ENCODE data around the gene CCDC148. TPM values are rescaled to one million over a fixed set of nuclear protein-coding genes. Genes with fewer than 3 reads are reported as not detected.
"Not testable (repeated sequence)": the region's sequence is repeated elsewhere in the genome, so short reads cannot be mapped to it uniquely, and the experiment has no call there.

Gene CCDC148
- total RNA-seq, 1 experiment from 2014 or later, result 1.4 TPM

DNA sequence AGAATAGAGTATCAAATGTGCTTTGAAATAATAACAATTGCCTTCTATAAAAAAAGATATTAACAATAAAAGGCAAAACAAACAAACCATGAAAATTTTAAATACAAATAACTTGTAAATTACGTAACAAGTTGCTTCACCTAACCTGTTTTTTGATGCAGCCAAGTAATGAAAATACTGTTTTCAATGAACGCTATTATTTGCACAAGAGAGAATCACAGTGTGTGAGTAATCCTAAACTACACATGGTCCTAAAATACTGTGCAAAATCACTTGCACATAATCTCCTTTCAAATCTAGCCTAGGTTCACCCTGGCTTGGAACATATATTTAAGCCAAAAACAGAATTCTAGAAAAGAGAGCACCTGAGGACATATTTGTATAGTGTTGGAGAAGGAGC, 98.9 kb downstream of the CCDC148 start:
- DNase-seq (ENCODE audit: low spot score), result peak; percentile 48

DNA sequence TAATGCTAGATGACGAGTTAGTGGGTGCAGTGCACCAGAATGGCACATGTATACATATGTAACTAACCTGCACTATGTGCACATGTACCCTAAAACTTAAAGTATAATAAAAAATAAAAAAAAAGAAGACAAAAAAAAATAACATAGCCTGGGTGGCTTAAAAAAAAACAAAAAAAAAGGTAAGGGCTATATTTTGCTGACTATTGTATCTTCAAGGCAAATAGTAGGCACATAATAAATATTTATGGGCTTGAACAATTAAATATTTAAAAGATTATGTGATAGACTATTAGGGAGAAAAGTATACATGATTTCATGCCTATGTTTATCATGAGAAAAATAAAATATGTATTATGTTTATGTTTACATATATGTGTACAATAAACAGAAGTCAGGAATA, 99.4 kb downstream of the CCDC148 start:
- DNase-seq (ENCODE audit: low spot score), result no peak

DNA sequence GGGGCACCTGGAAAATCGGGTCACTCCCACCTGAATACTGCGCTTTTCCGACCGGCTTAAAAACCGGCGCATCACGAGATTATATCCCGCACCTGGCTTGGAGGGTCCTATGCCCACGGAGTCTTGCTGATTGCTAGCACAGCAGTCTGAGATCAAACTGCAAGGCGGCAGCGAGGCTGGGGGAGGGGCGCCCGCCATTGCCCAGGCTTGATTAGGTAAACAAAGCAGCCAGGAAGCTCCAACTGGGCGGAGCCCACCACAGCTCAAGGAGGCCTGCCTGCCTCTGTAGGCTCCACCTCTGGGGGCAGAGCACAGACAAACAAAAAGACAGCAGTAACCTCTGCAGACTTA, 105.1 kb downstream of the CCDC148 start:
- not testable (repeated sequence) for DNase-seq (ENCODE audit: low spot score)

DNA sequence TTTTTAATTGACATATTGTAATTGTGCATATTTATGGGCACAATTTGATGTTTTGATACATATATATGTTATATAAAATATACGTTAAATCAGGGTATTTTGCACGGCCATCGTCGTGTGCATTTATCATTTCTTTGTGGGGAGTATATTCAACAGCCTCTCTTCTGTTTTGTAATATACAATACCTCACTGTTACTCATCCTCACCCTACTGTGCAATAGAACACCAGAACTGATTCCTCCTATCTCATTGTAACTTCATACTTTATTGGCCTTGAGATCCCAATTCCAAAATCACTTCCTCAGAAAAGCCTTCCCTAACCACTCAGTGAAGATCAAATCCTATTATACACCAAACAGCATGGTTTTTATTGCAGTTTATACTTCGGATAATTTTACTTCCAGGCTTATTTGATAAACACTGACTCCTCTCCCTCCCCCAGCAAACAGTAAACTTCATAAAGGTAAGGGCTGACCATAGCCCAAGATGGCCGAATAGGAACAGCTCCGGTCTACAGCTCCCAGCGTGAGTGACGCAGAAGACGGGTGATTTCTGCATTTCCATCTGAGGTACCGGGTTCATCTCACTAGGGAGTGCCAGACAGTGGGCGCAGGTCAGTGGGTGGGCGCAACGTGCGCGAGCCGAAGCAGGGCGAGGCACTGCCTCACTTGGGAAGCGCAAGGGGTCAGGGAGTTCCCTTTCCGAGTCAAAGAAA, 105.6 kb downstream of the CCDC148 start:
- not testable (repeated sequence) for DNase-seq (ENCODE audit: low spot score)

DNA sequence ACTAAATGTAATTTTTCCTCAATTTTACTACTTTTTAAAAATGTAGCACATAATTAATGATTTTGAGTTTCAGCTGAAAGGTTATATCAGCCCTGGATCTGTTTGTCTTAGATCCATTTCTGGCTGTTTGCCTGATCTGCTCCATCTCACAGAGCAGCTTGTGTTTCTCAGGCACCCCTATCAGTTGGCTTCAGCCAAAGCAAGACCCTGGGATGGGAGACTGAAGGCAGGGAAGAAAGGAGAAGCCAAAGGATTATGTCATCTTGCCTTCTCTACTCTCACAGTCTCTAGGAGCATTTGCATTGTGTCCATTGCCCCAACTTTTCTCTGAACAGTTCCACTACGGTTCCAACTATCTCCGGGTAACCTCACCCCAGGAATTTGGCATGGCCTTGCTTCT, 110.5 kb downstream of the CCDC148 start:
- DNase-seq (ENCODE audit: low spot score), result no peak

DNA sequence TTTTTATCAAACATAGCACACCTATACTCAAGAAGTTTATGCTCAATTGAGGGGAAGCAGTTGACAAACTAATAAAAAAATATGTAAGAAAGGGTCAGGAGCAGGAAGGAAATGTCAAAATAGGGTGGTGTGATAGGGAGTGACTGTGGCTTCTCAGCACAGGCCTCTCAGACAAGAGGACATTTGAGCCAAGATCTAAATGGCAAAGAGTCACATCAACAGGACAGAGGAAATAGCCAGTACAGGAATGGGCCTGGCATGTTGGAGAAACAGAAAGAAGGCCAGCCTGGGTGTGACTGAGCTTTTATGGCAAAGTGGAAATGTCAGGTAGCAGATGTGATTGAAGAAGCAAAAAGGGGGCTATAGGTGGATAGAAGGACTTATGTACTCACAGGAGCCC, 117.0 kb downstream of the CCDC148 start:
- DNase-seq (ENCODE audit: low spot score), result no peak

DNA sequence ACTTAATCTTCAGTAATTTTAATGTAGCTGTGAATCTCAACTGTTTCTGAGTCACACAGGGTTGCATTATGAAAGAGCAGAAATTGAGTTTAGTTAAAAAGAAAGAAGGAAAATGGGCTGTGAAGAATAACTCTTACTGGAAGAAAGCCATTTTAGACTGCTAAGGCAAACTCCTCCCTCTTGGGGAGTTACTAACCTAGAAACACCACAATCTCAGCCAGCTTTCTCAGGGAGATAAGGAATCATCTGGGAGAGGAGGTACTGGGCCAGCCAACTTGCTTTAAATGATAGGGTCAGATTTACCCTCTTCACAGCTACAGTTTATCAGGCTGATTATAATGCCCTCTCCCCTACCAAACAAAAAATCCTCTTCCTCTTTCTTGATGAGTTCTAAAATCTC, 119.5 kb downstream of the CCDC148 start:
- no peak for DNase-seq (ENCODE audit: low spot score)

DNA sequence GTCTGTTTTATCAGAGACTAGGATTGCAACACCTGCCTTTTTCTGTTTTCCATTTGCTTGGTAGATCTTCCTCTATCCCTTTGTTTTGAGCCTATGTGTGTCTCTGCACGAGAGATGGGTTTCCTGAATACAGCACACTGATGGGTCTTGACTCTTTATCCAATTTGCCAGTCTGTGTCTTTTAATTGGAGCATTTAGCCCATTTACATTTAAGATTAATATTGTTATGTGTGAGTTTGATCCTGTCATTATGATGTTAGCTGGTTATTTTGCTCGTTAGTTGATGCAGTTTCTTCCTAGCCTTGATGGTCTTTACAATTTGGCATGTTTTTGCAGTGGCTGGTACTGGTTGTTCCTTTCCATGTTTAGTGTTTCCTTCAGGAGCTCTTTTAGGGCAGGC, 124.8 kb downstream of the CCDC148 start:
- not testable (repeated sequence) for DNase-seq (ENCODE audit: low spot score)

DNA sequence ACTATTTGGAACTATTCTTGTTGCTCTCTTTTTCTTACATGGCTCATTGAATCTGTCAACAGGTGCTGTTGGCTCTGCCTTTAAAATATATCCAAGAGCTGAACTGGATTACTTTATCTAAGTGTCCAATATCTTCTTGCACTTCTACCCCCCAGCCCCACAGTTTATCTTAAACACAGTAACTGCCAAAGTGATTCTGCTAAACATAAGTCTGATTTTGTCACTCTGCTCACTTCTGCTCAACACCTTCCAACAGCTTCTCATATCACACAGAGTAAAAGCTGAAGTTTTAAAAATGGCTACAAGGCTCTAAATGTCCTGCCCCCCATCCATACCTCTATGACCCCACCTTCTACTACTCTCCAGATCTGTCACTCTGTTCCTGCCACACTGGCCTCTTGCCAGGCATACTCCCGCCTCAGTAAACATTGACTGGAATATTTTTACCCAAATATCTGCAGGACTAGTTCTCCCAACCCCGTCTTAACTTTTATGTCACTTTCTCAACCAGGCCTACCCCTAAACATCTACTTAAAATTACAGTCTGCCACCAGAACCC, 130.7 kb downstream of the CCDC148 start:
- DNase-seq (ENCODE audit: low spot score), result peak; percentile 22

DNA sequence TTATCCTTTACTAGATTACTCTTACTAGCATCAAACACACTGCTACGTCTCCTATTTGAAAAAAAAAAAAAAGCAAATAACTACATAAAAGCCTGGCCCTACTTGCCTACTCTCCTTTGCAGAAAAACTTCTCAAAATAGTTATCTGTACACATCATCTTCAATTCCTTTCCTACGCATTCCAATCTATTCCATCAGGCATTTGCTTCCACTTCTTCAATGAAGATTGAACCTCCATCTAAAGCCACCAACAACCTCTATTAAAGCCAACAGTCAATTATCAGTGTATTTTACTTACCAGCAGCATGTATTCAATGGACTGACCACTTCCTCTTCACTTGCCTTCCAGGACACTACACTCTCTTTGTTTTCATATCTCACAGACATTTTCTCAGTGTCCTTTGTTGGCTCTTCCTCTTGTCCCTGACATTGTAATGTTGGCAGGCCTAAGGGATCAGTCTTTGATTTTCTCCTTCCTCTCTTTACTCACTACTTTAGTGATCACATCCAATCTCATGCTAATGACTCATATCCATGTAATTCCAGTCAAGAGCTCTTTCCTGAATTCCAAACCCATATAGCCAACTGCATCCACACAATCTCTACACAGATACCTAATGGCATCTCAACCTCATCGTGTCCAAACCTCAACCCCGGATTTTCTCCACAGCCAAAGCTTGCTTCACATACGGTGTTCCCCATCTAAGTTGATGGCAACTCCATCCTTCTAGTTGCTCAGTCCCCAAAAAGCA, 131.3 kb downstream of the CCDC148 start:
- DNase-seq (ENCODE audit: low spot score), result peak; percentile 41

DNA sequence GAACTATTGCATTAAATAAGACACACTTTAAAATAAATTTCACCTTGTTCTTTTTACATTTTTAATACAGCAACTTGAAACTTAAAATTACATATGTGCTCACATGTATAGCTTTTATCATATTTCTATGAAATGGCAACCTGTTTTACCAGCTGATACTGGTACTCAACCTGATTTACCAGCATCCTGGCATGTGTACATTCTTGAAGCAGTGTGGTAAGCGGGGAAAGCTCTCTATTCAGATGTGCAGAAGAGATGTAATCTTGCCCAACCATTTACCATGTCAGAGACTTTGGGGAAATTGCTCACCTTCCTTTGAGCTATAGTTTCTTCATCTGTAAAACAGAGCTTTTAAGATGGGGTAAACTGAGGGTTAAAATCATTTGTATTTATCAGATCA, 133.2 kb downstream of the CCDC148 start:
- no peak for DNase-seq (ENCODE audit: low spot score)

DNA sequence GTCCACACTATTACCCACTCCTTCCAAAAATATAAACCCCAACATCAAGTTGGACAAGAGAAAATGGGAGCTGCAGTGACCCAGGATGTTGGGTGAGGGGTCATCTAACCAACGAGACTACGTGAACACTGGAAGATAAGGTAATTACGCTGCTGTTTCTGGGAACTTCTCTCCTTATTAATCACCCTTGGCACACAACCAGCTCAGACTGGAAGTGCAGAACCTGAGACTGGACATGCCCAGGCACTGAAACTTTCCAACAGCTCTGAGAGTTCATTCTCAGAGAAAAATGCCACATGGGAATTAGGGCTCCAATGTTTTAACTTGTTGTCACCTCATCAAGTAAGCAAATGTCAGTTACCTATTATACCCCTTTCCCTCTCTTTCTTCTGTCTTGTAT, 135.3 kb downstream of the CCDC148 start:
- peak; percentile 49 for DNase-seq (ENCODE audit: low spot score)

DNA sequence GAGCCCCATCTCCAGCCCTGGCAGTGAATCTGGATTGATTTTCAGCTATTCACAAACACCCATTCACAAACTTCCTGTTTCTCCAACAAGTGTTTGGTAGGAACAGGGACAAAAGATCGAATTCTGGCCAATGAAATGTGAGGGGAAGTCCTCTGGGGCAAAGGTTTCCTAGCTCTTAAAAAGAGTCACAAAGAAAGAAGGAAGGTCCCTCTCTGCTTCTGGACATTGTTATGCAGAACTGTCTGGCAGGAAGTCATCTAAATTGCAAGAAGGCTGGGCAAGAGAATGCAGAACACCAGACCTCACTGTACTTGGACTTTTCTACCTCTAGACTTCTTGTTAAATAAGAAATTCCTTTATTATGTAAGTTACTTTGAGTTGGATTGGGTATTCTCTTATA, 137.3 kb downstream of the CCDC148 start:
- no peak for DNase-seq (ENCODE audit: low spot score)

DNA sequence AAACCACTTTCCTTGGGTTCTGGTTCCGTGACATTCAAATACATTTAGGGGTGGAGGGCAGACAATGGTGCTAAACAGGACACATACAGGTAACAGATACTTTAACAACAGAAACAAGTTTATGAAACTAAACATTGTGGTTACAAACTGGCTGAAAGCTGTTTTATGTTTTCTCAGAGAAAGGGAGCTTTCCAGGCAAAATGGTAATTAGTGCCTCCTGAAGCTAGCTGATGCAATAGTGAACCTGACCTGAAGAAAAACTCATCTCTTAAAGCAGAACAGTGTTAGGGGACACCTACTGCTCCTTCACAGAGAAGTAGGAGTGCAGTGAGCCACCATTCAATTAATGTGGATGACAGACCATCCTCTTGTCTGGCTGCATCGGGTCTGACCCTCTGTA, 138.9 kb downstream of the CCDC148 start:
- DNase-seq (ENCODE audit: low spot score), result no peak

DNA sequence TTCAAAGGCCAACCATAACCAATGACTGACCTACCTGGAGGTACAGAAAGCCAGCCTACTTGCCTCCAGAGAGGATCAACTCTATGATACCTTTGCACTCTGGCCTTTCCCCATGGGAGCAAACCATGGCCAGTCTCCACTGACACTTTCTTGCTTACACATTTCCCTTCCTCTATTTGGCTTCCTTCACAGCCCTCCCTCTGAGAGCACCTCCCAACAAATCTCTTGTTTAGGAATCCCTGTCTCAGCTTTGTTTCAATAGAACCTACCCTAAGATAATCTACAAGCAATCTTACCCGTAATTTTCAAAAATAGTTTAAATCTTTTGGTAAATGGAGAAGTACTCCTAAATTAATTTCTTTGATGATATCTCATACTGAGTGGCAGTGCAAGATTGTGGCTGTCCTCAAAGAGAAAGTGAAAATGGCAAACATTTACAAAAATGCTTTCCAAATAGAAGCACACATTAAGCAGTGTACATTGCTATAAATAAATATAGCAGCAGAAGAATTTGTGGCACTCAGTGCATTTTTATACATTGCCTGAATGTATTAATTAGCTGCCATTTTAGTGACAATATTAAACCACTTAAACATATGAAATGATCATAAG, 140.6 kb downstream of the CCDC148 start:
- DNase-seq (ENCODE audit: low spot score), result no peak

DNA sequence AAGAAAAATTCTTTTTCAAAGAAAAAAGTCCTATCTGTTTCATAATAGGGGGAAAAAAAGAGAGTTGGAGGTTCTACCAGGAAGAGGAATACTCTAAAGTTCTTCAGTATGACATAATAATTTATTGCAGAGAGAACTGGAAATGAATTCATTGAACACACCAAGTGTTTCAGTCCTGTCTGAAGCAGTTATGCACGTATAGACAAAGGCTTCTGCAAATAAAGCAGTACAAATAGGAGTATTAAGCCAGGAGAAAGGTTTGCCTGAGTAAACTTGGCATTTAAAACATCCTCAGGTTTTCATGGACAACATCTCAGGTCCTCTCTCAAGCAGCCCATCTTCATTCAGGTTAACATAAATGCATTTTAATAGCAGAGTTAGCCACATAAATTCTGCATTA, 141.6 kb downstream of the CCDC148 start:
- no peak for DNase-seq (ENCODE audit: low spot score)

DNA sequence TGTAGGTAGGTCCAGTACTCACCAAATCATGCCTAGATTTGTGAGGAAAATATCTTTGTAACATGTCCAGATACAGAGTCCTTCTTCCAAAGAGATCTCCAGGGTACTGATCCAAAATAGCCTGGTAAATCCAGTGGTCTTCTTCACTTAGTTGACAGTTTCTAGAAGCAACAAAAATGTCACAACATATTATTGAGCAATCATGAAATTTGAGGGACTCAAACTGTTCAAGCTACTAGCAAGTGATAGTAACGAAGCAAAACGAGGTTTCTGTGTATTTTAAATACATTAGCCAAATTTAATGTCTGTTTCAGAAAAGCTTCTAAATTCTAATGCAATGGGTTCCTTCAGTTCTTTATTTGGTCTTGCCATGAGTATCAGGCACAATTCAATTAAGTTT, 142.8 kb downstream of the CCDC148 start:
- DNase-seq (ENCODE audit: low spot score), result no peak

DNA sequence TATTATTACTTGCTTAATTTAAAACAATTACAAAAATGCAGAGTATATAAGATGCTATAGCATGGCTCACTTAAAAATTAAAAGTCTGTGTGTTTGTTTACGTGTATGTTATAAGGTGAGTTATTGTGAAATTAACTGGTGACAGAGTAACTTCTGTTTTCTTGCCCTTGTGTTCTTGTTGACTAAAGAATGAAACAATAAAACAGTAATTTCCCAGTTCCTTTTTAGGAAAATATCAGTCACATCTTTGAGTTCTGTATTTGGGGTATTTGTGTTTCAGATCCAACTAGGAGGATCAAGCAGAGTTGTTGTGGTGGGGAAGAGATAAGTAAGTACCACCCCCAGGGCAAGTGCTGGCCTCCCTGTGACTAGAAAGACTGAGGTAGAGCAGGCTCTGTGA, 143.6 kb downstream of the CCDC148 start:
- no peak for DNase-seq (ENCODE audit: low spot score)

DNA sequence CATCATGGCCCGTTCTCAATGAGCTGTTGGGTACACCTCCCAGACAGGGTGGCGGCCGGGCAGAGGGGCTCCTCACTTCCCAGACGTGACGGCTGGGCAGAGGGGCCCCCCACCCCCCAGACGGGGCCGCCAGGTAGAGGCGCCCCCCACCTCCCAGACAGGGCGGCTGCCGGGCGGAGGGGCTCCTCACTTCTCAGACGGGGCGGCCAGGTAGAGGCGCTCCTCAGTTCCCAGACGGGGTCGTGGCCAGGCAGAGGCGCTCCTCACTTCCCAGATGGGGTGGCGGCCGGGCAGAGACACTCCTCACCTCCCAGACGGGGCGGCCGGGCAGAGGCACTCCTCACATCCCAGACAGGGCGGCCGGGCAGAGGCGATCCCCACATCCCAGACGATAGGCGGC, 146.1 kb downstream of the CCDC148 start:
- DNase-seq (ENCODE audit: low spot score), result not testable (repeated sequence)

DNA sequence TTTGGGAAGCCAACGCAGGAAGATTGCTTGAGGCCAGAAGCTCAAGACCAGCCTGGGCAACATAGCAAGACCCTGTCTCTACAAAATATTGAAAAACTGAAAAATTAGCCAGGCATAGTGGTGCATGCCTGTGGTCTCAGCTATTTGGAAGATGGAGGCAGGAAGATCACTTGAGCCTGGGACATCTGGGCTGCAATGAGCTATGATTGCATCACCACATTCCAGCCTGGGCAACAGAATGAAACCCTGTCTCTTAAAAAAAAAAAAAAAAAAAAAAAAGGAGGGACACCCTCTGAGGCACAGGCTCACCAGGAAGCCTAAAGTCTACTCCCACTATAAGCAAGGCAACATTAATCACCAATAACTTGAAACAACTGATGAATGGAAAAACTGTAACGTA, 151.1 kb downstream of the CCDC148 start:
- no peak for DNase-seq (ENCODE audit: low spot score)

DNA sequence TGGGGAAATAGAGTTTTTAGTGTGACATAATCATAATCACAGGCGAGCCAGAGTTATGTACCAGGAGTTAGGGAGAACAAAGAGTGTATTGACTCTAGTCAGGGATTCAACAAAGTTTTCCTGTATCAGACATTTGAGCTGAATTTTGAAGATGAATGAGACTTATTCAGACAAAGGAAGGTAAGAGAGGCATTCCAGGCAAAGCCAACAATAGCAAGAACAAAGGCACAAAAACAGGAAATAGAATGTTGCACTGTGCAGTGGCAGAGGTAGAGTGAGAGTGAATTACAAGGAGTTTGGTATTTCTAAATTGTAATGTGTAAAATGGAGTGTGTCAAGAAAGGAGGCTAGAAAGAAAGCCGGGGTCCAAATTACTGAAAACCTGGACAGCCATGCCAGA, 156.2 kb downstream of the CCDC148 start:
- no peak for DNase-seq (ENCODE audit: low spot score)

DNA sequence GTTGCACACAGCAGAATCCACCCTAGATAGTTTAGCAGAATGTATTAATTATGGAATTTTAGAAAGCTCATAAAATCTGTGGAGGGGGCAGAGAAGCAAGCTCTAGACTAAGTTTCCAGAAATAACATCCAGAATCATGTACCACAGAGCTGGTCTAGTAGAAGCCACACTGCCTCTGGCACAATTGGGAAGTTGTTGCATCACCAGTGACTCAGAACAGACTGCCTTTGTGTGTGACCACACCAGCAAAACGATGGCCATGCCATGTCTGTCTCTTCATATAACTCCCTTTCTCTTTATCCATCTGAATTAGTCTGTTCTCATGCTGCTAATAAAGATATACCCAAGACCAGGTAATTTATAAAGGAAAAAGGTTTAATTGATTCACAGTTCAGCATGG, 158.9 kb downstream of the CCDC148 start:
- no peak for DNase-seq (ENCODE audit: low spot score)

DNA sequence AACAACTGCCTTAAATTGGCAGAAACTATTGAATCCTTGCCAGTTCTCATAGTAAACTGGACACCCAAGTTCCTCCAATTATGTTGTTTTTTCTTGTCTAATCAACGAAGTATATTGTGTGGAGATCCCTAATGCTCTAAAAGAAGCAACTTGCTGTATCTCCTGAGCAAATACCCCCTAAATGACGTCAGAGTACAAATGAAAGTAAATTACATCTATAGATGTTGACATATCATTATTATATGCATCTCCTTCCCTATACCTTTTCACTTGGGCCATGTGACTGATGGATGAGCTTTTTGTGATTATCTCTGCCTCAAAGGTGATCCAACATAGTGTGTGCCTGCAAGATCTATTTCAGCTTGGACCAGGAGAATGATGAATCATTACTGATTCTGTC, 159.4 kb downstream of the CCDC148 start:
- no peak for DNase-seq (ENCODE audit: low spot score)

Data from HT-29 (cell line).